Caki2 (cell line): ENCODE results near the gene AKAP3. TPM values are rescaled to one million over a fixed set of nuclear protein-coding genes. Genes with fewer than 3 reads are reported as not detected.

Source experiments
- total RNA-seq: library from RNA; depleted of rRNA; stranded (reverse); fragments of >200 nt; shearing (Covaris generic); gene quantifications from 2 replicates; pipeline ENCODE4 v1.2.3, GENCODE V29; 2014; ENCODE audit warnings: low replicate concordance; rRNA removed

Gene AKAP3
- total RNA-seq, 1 experiment from 2014 or later = 3.2 TPM

Other genes with a start within 250 kb of the AKAP3 start
- not detected in 2 replicates for gene FGF6, start 203.2 kb downstream of the AKAP3 start, total RNA-seq
- gene RAD51AP1, start 110.2 kb downstream of the AKAP3 start, total RNA-seq = 40.0 and 46.3 TPM in 2 replicates
- 7.5 and 30.6 TPM in 2 replicates for gene DYRK4, start 86.8 kb downstream of the AKAP3 start, total RNA-seq
- 109 and 153 TPM in 2 replicates for gene NDUFA9, start 63 bp upstream of the AKAP3 start, total RNA-seq
- gene GALNT8, start 71.3 kb upstream of the AKAP3 start, total RNA-seq = not detected in 2 replicates